ENCODE results near the gene WDFY1.

DNA sequence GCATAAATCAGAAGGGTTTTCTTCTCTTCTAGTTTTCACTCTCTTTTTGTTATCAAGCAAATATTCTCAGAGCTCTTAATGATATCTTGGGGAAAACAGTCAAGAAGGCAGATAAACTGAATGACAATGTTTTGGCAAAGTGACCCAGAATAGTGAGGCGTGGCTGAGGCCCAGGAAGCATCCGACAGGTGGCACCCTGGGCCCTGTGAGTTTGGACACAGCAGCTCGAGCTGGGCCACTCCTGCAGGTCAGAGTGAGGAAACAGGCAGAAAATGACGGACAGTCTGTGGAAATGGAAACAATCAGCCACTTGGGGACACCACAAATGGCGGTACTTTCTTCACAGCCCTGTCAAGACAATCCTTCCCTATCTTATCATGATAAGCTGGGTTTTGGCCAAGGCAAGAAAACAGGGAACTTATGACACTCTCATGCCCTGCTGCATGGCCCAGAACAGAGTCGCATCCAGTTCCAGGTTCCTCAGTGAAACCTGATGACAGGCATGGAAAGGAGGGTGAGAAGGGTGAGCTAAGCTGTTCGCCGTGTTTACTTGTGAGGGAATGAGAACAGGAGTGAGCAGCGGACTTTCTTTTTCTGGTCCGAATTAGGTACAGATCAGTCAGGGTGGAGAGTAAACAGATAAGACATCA lies 44.2 kb upstream of the WDFY1 start:
- TF ChIP-seq, protein P1, sequence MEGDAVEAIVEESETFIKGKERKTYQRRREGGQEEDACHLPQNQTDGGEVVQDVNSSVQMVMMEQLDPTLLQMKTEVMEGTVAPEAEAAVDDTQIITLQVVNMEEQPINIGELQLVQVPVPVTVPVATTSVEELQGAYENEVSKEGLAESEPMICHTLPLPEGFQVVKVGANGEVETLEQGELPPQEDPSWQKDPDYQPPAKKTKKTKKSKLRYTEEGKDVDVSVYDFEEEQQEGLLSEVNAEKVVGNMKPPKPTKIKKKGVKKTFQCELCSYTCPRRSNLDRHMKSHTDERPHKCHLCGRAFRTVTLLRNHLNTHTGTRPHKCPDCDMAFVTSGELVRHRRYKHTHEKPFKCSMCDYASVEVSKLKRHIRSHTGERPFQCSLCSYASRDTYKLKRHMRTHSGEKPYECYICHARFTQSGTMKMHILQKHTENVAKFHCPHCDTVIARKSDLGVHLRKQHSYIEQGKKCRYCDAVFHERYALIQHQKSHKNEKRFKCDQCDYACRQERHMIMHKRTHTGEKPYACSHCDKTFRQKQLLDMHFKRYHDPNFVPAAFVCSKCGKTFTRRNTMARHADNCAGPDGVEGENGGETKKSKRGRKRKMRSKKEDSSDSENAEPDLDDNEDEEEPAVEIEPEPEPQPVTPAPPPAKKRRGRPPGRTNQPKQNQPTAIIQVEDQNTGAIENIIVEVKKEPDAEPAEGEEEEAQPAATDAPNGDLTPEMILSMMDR (IDR thresholded peaks at IDR 0.05), result peak in 2 of 7 experiments; percentile 17 to 25
- TF ChIP-seq POLR2AphosphoS5 (IDR thresholded peaks at IDR 0.05), result no peak
